Ectodermal cell (in vitro differentiated cells): ENCODE data around the gene RNU4-1.

Source experiments
- H3K27ac ChIP-seq: 2 replicates; pipeline ENCODE4 v1.7.0; 2013; ENCODE audit warnings: mild to moderate bottlenecking, low read depth, low read length; ENCODE audit not compliant: insufficient read depth, poor library complexity, severe bottlenecking
- H3K27me3 ChIP-seq: 2 replicates; pipeline ENCODE4 v1.7.0; 2013; ENCODE audit warnings: mild to moderate bottlenecking, low read length; ENCODE audit not compliant: insufficient read depth, control insufficient read depth, poor library complexity, severe bottlenecking
- H3K36me3 ChIP-seq: one replicate; pipeline ENCODE4 v1.7.0; 2013; ENCODE audit warnings: low read length; ENCODE audit not compliant: control insufficient read depth, insufficient read depth
- H3K4me1 ChIP-seq: one replicate; pipeline ENCODE4 v1.7.0; 2013; ENCODE audit warnings: low read length; ENCODE audit not compliant: control insufficient read depth, insufficient read depth
- H3K4me3 ChIP-seq: 2 replicates; pipeline ENCODE4 v1.7.0; 2013; ENCODE audit warnings: low read depth, low read length, control low read depth; ENCODE audit not compliant: insufficient read depth
- H3K9me3 ChIP-seq: 2 replicates; pipeline ENCODE4 v1.7.0; 2013; ENCODE audit warnings: mild to moderate bottlenecking, low read length, moderate library complexity; ENCODE audit not compliant: control insufficient read depth
- WGBS, 2 experiments: methylation state at CpG; one replicate each; pipeline ENCODE4 v1.1.7; 2013; ENCODE audit warnings: missing lambda C conversion rate in 2 of 2; 5-methylcytosine and 5-hydroxymethylcytosine counted together

RNU4-1 gene

DNA sequence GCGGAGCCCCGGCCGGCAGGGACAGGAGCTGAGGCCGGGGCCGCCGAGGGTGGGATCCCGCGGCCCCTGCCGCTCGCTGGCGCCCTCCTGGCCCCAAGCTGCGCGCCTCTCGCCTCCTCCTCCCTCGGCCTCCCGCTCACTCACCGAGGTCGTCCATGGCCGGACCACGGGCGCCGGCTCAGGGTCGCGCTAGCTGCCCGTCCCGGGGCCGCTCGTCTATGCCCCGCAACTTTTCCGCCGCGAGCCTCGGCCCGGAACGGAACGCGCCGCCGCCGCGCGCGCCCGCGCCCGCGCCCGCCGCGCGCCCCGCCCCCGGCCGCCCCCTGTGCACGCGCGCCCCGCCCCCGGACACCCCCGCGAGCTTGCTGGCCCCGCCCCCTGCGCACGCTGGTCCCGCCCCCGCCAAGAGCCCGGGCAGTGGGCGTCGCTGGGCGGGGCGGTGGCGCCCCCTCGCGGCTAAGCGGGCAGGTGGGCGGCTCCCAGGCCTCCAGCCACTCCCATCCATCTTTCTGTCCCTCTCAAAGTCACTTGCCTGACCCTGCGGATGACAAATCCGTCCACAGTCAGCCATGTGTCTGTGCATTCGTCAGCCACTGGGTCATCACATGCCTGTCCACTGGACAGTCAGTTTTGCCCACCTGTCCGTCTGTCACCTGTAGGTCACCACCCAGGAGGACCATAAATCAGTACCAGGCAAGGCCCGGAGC lies 27.4 kb downstream of the RNU4-1 start, which contains the start of gene PXN:
Gene PXN, minus strand, starts transcription at position 258 of the 707 bp plus-strand sequence. Its CDS starts 101 bp downstream, at position 157.
- 2 to 3% methylated on average over 81 of the region's 81 CpGs for WGBS, 2 experiments
- Histone ChIP-seq H3K9me3 (no peaks in the 10 kb centered on the region), H3K36me3 (no peaks in the 10 kb centered on the region), H3K4me3 (peak within 1 kb of the TSS; percentile 83), H3K27ac (no peak within 1 kb of the TSS), H3K27me3 (peaks cover 6% of the 10 kb centered on the region), H3K4me1 (peaks cover 20% of the 10 kb centered on the region)

GRCh38 chr12:120264904-120265472 lies 28.0 kb downstream of the RNU4-1 start:
- H3K4me1 ChIP-seq = peaks cover 20% of the 10 kb centered on the region
- WGBS, 2 experiments = 2% methylated on average over 29 of the region's 29 CpGs
- no peaks in the 10 kb centered on the region for H3K9me3 ChIP-seq
- H3K36me3 ChIP-seq = no peaks in the 10 kb centered on the region
- peak overlapping the region; percentile 83 for H3K4me3 ChIP-seq
- peaks cover 6% of the 10 kb centered on the region for H3K27me3 ChIP-seq
- no peak overlapping the region for H3K27ac ChIP-seq

DNA sequence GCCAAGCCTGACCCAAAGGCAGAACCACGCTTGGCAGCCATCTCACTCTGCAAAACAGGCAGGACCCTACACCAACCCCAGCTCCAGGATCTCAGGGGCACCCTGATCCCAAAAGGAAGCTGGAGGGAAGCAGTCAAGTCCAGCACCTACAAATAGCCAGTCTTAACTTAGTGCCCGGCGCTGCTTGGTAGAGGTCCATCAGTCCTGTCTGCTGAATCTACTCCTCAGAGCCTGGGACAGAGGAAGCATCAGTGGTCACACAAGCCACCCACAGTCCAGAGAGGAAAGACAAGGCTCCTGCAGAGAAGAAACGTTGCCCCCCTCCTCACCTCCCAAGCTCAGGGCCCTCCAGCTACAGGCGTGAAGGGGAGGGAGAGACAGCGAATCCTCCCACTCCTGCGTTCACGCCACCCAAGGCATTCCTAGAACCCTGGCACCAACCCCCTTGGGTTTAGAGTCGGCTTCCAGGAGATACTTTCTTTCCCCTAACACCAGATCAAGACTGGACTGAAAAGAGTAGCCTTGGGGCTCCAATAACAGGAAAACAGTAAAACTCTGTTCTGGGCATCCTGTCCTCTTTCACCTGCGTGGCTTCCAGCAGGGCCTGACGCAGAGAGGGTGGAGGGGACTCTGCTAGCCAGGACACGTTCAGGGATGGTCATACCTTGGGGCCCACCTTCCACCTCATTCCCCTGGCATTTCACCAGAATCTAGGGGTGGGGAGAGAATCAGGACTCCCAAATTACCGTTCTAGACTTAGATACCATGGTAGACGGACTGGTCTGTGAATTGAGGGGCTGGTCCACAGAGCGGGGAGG lies 28.7 kb downstream of the RNU4-1 start:
- Histone ChIP-seq H3K27ac (no peak overlapping the region), H3K4me1 (peaks cover 20% of the 10 kb centered on the region), H3K36me3 (no peaks in the 10 kb centered on the region), H3K4me3 (peak overlapping the region; percentile 83), H3K9me3 (no peaks in the 10 kb centered on the region), H3K27me3 (peaks cover 6% of the 10 kb centered on the region)
- WGBS, 2 experiments = 45 to 49% methylated on average over 14 to 15 of the region's 15 CpGs

GRCh38 chr12:120263748-120264085 lies 29.3 kb downstream of the RNU4-1 start:
- Histone ChIP-seq H3K4me3 (no peak overlapping the region), H3K36me3 (no peaks in the 10 kb centered on the region), H3K9me3 (no peaks in the 10 kb centered on the region), H3K27ac (no peak overlapping the region), H3K27me3 (peaks cover 6% of the 10 kb centered on the region), H3K4me1 (peaks cover 20% of the 10 kb centered on the region)
- 68 to 74% methylated on average over 5 of the region's 5 CpGs for WGBS, 2 experiments

DNA sequence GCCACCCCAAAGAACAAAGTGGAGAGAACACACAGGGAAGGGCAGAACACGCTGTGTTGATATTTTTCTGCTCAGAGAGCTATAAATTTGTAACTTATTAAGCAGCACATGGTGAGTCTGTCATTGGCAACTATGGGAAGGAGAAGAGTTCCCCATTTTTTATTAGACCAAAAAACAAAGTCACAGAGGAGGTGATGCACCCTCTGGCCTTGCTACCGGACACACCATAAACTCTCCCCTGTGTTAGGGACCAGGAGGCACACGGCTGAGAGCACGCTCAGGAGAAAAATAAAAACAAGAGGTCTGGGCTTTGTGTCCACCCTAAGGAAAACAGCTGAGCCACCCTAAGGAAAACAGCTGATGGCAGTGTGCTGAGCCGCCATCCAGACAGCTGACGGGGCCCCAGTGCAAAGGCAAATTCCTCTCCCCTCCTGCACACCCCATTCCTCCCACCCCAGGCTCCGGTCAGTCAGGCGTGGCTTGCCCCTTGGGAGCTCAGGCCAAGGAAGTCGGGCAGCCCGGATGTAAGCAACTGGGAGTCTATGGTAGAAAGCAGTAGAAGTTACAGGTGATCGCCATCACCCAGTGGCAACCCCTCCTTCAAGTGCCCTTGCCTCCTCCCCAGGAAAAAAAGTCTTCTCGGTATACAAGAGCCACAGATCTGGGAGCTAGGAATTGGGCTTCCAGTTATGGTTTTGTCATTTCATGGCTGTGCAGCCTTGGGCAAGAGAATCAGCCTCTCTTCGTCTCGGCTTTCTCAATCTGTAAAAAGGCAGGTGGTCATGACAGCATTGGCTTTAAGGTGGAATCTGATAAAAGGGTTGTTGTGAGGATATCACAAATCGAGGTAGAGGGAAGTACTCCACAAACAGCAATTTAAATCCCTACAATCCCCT lies 29.9 kb downstream of the RNU4-1 start:
- no peaks in the 10 kb centered on the region for H3K36me3 ChIP-seq
- peaks cover 6% of the 10 kb centered on the region for H3K27me3 ChIP-seq
- no peak overlapping the region for H3K4me3 ChIP-seq
- no peaks in the 10 kb centered on the region for H3K9me3 ChIP-seq
- peaks cover 20% of the 10 kb centered on the region for H3K4me1 ChIP-seq
- no peak overlapping the region for H3K27ac ChIP-seq
- WGBS, 2 experiments = 76 to 84% methylated on average over 15 of the region's 15 CpGs

GRCh38 chr12:120261951-120262851 lies 30.8 kb downstream of the RNU4-1 start:
- Histone ChIP-seq H3K27me3 (peaks cover 6% of the 10 kb centered on the region), H3K4me3 (no peak overlapping the region), H3K4me1 (peaks cover 20% of the 10 kb centered on the region), H3K36me3 (no peaks in the 10 kb centered on the region), H3K27ac (no peak overlapping the region), H3K9me3 (no peaks in the 10 kb centered on the region)
- WGBS, 2 experiments = 94% methylated on average over 10 of the region's 10 CpGs

GRCh38 chr12:120260607-120261006 lies 32.4 kb downstream of the RNU4-1 start:
- no peaks in the 10 kb centered on the region for H3K9me3 ChIP-seq
- H3K4me3 ChIP-seq = no peak overlapping the region
- WGBS, 2 experiments = 94 to 98% methylated on average over 5 of the region's 5 CpGs
- peaks cover 6% of the 10 kb centered on the region for H3K27me3 ChIP-seq
- H3K27ac ChIP-seq = no peak overlapping the region
- peaks cover 20% of the 10 kb centered on the region for H3K4me1 ChIP-seq
- no peaks in the 10 kb centered on the region for H3K36me3 ChIP-seq

DNA sequence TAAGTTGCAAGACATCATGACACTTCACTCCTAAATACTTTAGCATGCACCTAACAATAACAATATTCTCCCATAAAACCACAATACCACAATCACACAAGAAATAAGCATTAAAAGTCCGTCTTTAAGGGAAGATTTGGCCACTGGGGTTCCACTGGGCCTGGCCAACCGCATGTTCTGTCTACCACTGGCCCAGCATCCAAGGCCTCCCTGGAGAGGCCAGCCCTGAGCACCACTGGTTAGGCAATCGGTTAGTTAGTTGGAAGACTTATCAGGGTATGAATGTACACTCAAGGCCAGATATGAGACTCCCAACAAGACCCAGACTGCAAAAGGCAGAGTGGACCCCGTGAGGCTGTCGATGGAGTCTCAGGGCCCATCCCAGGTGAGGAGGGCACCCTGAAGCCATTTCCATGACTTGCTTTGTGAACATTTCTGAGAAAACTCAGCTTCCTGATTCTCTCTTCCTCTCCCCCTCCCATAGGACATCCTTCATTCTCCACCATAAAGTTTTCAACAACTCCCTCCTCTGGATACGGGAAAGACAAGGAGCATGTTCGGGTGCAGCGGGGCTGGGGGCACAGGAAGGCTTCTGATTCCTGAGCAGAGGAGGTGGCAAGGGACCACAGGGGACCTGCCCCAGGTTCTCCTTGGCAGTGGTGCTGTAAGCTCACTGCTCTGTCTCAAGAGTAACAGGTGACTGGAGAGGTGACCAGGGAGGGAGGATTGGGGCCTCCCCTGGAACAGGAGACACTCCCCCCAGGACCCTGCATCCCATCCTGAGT lies 33.4 kb downstream of the RNU4-1 start:
- Histone ChIP-seq H3K27ac (no peak overlapping the region), H3K27me3 (peaks cover 2% of the 10 kb centered on the region), H3K9me3 (no peaks in the 10 kb centered on the region), H3K4me1 (peaks cover 18% of the 10 kb centered on the region), H3K4me3 (no peak overlapping the region), H3K36me3 (no peaks in the 10 kb centered on the region)
- 87 to 92% methylated on average over 8 of the region's 8 CpGs for WGBS, 2 experiments
